ENCODE results near the gene DPH1. TPM values are rescaled to one million over a fixed set of nuclear protein-coding genes. Genes with fewer than 3 reads are reported as not detected.

DPH1 gene
- total RNA-seq, 1 experiment from 2014 or later: 14.4 TPM

DNA sequence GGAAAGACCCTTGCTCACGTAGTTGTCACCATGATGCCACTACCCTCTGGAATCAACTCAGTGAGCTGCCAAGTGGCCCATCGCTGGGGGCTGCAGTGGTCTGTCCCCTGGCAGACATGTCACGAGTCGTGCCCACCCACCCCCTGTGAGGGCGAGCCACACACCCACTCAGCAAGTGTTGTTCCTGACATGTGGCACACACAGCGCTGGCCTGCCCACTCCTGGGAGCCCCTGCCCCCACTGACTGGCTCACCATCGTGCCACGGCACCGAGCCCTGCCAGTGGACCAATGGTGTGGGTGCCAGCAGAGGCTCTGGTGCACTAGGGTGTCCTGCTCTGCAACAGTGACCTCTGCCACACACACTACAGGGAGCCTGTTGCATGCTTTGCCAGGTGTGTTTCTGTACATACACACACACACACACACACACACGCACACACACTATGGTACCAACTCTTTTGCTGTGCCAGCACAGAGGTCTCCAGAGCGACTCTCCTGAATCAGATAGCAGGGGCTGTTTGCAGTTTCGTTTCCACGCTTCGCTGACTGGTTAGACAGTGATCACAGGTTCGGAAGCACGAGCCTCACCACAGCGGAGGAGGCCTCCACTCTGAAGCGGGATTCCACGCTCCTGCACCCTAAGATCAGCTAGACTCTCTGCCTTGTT, 12.5 kb upstream of the DPH1 start:
- H3K27ac ChIP-seq: no peak overlapping the region
- no peaks in the 10 kb centered on the region for H3K9me3 ChIP-seq (replicated peaks)
- no peaks in the 10 kb centered on the region for H3K36me3 ChIP-seq
- H3K4me3 ChIP-seq: no peak overlapping the region
- peaks cover 13% of the 10 kb centered on the region for H3K27me3 ChIP-seq
- DNase-seq: no peak
- no peaks in the 10 kb centered on the region for H3K4me1 ChIP-seq

DNA sequence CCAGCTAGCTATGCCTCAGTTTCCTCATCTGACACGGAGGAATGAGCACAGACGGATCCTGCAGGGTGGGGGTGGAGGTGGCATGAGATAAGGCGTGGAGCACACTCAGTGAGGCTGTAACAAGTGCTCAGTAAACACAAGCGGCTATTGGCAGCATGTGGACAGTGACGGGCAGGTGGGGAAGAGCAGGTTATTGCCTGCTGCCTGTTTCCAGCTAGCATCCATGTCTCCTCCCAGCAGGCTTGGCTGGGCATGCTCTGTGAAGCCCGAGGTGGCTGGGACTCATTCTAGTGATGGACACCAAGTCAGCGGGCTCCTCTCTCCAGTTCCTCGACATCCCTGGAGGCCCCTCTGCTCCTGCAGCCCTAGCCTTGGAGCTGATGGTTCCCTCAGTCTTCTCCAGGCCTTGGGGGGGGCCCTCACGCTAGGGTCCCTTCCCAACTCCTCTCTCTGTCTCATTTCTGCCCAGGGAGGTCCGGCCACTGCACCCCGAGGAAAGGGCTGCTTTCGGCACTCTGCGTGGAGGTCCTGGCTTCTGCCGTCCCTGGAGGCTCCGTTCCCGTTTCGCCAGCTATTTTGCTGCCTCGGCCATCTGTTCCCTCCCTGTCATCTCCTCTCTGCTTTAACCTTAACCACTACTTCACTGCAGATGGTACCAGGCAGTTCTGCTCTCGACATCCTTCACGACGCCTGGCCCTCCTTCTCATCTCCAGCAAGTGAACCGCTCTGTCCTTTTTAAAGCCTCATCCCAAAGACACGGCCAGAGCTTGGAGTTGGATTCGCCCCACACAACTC, 11.0 kb upstream of the DPH1 start:
- no peaks in the 10 kb centered on the region for H3K36me3 ChIP-seq
- H3K4me3 ChIP-seq: no peak overlapping the region
- H3K4me1 ChIP-seq: no peaks in the 10 kb centered on the region; the same call in 1 of the 2 replicates
- DNase-seq: no peak
- H3K27ac ChIP-seq: no peak overlapping the region
- H3K27me3 ChIP-seq: peaks cover 13% of the 10 kb centered on the region
- H3K9me3 ChIP-seq (replicated peaks): no peaks in the 10 kb centered on the region

DNA sequence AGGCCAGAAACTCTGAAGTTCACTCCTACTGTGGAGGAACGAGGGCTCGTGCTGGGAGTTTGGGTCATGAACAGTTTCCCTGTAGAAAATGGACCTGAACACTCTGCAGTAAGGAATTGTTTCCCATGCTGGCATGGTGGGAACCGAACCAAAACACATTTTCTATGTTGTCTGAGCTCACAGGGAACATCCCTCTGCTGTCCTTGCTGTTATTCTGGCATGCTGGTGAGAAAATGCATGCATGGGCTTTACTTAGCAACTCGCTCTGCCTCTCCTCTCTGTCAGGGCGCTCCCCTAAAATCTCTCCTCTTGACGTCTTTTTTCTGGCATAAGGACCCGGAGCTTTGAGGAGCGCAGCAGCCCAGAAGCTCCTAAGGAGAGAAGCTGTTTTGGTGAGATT, 10.2 kb upstream of the DPH1 start:
- Histone ChIP-seq H3K4me1 (peaks cover 2% of the 10 kb centered on the region; the same call in 1 of the 2 replicates), H3K27me3 (peaks cover 13% of the 10 kb centered on the region), H3K9me3 (replicated peaks) (no peaks in the 10 kb centered on the region), H3K27ac (no peak overlapping the region), H3K4me3 (no peak overlapping the region), H3K36me3 (no peaks in the 10 kb centered on the region)
- DNase-seq: no peak

DNA sequence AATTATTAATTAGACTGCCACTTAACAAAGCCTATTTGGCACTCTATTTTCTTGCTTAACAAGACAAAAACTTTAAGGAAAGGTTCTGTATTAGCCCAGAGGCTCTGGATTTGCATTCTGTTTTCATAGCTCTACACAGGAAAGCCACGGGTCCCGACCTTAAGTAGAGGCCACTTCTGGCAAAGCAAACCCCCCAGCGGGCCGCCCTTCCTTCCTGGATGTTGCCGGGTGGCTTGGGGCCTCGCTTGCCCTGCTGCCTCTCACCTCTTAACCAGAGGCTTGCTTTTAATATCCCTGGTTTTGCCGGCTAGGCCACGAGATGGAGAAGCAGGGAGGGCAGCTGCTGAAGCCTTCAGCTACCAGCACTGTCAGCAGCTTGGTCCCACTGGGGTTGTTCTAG, 9.2 kb upstream of the DPH1 start:
- Histone ChIP-seq H3K27ac (no peak overlapping the region), H3K4me3 (no peak overlapping the region), H3K36me3 (no peaks in the 10 kb centered on the region), H3K9me3 (replicated peaks) (no peaks in the 10 kb centered on the region), H3K4me1 (peaks cover 5% of the 10 kb centered on the region; the same call in 1 of the 2 replicates), H3K27me3 (peaks cover 13% of the 10 kb centered on the region)
- DNase-seq: no peak

DNA sequence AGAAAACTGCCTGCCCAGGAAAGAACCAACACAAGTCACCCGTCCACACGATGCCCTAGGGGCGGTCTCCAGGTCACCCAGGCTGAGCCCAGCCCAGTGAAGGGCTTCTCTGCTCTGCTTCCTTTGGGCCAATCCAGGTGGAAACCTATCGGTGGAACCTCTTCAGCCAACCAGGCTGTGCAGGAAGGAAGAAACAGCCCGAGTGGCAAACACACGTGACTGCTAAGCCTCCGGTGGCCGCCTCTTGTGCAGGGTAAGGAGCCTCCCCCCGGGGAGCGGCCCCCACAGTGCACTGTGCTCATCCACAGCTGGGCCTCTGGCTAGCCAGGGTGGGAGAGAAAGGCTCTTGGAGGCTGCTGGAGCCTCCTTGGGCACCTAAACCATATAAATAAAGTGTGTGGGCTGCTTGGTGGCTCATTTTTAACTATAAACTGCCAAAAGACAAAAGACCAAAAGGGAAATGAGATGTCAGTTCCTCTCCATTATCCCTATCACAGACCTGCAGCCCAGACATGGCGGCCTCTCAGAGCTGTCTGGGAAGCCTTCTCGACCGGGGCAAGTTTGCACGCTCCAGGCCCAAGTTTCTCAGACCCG, 7.2 kb upstream of the DPH1 start:
- Histone ChIP-seq H3K4me3 (no peak overlapping the region), H3K27me3 (peaks cover 13% of the 10 kb centered on the region), H3K27ac (no peak overlapping the region), H3K9me3 (replicated peaks) (no peaks in the 10 kb centered on the region), H3K4me1 (peaks cover 7% of the 10 kb centered on the region; the same call in 1 of the 2 replicates), H3K36me3 (no peaks in the 10 kb centered on the region)
- DNase-seq: no peak

DNA sequence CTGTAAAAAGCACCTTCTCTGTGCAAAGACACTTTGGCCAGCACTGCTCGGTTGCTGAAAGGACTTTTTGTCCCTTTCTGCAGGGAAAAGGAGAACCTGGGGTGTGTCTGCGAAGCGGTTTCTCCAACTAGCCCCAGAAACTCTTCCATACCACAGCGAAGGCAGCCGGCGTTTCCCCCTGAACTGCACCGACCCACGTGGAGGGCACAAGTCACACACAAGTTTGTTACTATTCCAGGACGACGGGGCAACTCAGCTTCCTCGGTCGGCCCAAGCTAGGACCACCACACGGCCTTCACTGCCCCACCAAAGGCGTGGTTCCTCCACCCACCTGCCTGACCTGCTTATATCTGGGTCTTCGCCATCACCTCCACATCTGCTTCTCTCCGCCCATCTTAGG, 6.7 kb upstream of the DPH1 start:
- no peak overlapping the region for H3K27ac ChIP-seq
- peaks cover 17% of the 10 kb centered on the region for H3K27me3 ChIP-seq
- H3K9me3 ChIP-seq (replicated peaks): no peaks in the 10 kb centered on the region
- H3K4me3 ChIP-seq: no peak overlapping the region
- H3K4me1 ChIP-seq: peaks cover 7% of the 10 kb centered on the region; the same call in 1 of the 2 replicates
- no peaks in the 10 kb centered on the region for H3K36me3 ChIP-seq
- DNase-seq: no peak

DNA sequence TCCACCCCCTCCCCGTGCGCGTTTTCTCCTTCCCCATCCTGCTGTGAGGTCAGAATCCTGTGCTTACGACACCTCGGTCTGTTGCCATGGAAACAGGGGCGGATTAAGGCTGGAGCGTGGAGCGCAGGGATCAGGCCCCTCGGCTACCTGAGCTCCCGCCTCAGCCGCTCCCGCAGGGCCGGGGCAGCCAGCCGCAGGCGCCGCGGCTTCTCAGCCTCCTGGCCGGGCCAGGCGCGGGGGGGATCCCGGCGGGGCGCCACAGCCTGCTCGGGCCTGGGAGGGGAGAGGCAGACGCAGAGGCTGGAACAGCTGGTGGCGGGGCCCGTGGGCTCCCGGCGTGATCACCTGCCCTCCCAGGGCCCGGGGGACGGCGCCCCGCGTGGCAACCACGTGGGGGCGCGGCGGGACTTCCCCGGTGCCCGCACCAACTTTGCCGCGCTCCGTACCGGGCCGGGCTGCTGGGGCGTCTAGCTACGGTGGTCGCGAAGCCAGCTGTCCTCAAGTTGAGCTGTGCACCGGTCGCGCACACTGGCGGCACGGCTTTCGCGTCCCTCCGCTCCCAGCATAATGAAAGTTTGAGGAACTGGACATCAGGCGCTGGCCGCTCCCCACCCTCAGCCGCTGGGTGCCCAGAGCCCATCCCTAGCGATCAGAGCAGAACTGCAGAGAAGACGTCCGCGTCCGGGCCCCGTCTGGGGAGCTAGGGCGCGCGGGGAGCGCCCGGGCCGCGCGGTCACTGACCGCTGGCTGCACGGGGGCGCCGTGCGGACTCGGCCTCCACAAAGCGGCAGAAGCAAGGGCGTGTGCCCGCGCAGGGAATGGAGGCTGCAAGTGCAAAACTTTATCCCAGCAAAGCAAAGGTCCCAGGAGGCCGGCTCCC, 6.0 kb upstream of the DPH1 start:
- Histone ChIP-seq H3K4me3 (peak overlapping the region; percentile 28), H3K4me1 (peaks cover 7% of the 10 kb centered on the region; the same call in 1 of the 2 replicates), H3K36me3 (no peaks in the 10 kb centered on the region), H3K27me3 (peaks cover 17% of the 10 kb centered on the region), H3K27ac (no peak overlapping the region), H3K9me3 (replicated peaks) (no peaks in the 10 kb centered on the region)
- peak; percentile 57 to 62 for DNase-seq

DNA sequence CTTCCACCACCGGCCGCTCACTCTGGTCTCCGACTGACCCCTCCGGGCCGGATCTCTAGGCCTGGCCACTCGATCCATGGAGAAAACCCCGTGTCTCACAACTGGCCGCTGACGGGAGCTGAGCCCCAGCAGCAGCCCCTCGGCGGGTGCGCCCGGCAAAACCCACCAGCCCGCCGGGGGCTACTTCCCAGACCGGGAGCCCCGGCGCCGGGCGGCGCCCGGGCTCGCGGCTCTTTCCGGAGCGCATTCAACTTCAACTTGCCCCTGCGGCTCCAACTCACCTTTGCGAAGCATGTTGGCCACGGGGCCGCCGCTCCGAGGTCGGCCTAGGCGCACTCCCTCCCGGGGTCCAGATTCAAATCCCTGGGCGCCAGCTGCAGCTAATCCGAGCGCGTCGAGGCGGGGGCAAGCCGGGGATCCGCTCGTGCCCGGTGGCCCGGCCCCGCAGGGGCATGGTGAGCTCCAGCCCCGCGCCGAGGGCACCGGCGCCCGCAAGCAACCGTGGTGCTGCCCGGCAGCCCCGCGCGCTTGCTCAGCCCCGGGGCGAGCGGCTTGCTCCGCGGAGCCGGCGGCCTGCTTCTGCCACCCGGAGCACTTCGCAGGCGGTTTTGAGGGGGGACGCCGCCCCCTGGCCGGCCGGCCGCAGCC, 5.3 kb upstream of the DPH1 start:
- Histone ChIP-seq H3K9me3 (replicated peaks) (no peaks in the 10 kb centered on the region), H3K27me3 (peaks cover 13% of the 10 kb centered on the region), H3K36me3 (no peaks in the 10 kb centered on the region), H3K4me3 (peak overlapping the region; percentile 48), H3K27ac (no peak overlapping the region), H3K4me1 (peaks cover 7% of the 10 kb centered on the region; the same call in 1 of the 2 replicates)
- no peak for DNase-seq

DNA sequence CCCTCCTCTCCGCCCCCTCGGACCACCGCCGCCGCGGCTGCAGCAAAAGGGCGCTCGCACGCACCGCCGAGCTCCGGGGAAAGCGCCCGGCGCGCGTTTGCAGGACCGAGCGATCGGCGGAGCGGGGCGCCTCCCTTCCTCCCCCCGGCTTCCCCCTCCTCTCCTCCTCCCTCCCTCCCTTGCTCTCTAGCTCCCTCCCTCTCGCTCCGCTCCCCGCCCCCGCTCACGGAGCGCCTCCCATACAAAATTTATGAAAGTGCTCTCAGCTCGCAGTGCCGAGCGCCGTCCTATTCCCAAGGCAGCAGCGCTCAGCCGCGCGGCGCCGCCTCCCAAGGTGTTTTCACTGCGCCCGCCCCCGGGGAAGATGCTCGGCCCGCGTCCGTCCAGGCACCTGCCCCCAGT, 4.7 kb upstream of the DPH1 start, which contains the start of gene RTN4RL1:
TSS of gene RTN4RL1 (minus strand) at position 115 of the 402 bp plus-strand sequence. CDS start 469 bp downstream, outside the sequence.
- H3K4me1 ChIP-seq: peaks cover 7% of the 10 kb centered on the region; the same call in 1 of the 2 replicates
- H3K9me3 ChIP-seq (replicated peaks): no peaks in the 10 kb centered on the region

DNA sequence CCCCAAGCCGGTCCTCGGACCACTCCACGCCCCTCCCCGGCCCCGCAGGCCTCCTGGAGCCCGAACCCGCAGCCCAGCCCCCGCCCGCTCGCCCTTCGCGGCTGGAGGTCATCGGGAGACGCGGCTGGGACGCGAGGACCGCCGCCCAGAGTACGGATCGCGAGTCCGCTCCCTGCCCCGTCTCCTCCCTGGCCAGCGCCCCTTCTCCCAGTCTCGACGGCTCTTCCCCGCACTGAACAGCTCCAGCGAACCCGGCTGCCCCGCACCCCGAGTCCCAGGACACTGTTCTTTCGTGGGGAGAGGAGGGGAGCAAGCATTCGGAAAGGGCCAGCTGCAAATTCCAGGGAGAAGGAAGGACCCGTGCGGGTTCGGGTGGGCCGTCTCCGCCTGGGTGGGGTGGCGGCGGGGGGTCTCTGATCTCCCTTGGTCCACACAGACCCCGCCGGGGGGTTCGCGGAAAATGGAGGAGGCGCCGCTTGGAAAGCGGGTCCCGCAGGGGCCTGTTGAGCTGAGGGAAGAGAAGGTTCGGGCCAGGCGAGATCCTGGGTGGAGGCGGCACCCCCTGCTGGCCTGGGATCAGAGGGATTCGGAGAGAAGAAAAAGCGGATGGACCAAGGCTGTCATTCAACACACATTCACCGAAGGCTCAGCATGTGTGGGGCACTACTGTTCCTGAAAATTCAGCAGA, 4.2 kb upstream of the DPH1 start:
- no peaks in the 10 kb centered on the region for H3K36me3 ChIP-seq
- DNase-seq: peak; percentile 65 to 69
- H3K9me3 ChIP-seq (replicated peaks): no peaks in the 10 kb centered on the region
- H3K27ac ChIP-seq: no peak overlapping the region
- H3K4me1 ChIP-seq: peaks cover 7% of the 10 kb centered on the region; the same call in 1 of the 2 replicates
- H3K27me3 ChIP-seq: peaks cover 6% of the 10 kb centered on the region; the same call in 1 of the 2 replicates
- H3K4me3 ChIP-seq: peak overlapping the region; percentile 48

More for the DNA sequence above, 4.7 kb upstream of the DPH1 start, which contains the start of gene RTN4RL1:
- H3K27ac ChIP-seq: no peak within 1 kb of the TSS
- peak; percentile 49 to 57 for DNase-seq
- peaks cover 11% of the 10 kb centered on the region; the same call in 1 of the 2 replicates for H3K27me3 ChIP-seq
- H3K36me3 ChIP-seq: no peaks in the 10 kb centered on the region
- H3K4me3 ChIP-seq: peak within 1 kb of the TSS; percentile 48

DNA sequence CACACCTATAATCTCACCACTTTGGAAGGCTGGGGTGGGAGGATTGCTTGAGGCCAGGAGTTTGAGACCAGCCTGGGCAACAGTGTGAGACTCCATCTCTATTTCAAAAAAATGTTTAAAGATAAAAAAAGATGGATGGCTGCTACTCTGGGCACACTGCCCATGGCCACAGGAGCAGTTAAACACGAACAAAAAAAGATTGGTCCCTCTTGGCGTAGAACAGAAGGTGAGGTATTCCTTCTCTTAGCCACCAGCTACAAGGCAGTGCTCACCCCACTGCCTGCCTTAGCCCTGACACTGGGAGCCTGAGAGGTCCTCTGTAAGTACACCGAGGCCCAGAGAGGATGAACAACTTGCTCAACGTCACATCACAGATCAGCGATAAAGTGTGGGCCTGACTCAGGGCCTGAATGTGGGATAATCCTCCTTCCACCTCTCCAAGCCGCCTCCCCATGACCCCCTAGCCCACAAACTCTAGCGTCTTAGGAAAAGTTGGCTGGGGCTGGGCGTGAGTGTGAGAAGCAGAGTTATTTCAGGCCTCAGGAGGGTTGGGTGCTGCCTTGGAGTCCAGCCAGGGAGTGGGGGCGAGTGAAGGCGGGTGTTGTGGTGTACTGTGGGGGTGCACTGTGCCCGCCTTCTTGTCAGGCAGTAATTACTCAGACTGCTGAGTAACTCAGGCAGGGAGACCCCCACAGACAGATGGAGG, 2.3 kb upstream of the DPH1 start:
- Histone ChIP-seq H3K27ac (no peak overlapping the region), H3K4me3 (no peak overlapping the region), H3K9me3 (replicated peaks) (no peaks in the 10 kb centered on the region), H3K36me3 (no peaks in the 10 kb centered on the region), H3K4me1 (peaks cover 7% of the 10 kb centered on the region; the same call in 1 of the 2 replicates), H3K27me3 (peaks cover 4% of the 10 kb centered on the region; the same call in 1 of the 2 replicates)
- DNase-seq: no peak

DNA sequence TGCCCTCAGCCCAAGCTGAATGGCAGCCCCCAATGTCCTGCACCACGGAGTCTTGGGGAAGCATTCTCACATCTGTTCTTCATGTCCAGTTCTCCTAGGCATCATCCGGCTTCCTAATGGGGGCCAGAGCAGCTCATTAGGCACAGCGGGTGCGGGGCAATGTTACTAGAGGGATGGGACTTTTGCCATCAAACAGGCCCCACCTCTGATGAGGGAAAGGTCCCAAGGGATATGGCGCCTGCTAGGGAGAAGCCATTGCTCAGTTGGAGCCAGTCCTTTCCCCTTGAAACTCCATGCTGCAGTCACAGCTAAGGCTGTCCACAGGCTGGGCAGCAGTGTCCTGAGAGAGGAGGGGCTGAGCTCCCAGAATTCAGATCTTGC, 1.7 kb upstream of the DPH1 start:
- Histone ChIP-seq H3K4me3 (no peak overlapping the region), H3K4me1 (peaks cover 7% of the 10 kb centered on the region; the same call in 1 of the 2 replicates), H3K27me3 (peaks cover 4% of the 10 kb centered on the region; the same call in 1 of the 2 replicates), H3K36me3 (no peaks in the 10 kb centered on the region), H3K9me3 (replicated peaks) (no peaks in the 10 kb centered on the region), H3K27ac (no peak overlapping the region)
- no peak for DNase-seq

DNA sequence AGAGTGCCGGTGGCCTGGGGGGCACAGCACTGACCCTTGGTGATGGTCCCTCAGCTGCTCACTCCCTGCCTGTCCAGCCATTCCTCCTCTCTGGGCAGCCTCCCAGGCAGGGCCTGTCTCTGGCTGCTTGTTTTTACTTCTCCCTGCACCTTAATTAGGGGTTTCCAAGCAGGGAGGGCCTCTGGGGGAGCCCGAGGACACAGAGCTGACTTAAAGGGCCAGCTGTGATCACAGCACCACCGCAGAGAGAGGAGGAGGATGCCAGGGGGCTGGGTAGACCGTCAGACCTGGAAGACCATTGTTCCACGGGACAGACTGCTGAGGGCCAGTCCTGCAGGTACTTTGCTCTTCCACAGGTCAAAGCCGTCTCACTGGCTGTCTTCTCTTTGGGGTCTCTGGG, 1.2 kb upstream of the DPH1 start:
- Histone ChIP-seq H3K36me3 (no peaks in the 10 kb centered on the region), H3K27me3 (peaks cover 4% of the 10 kb centered on the region; the same call in 1 of the 2 replicates), H3K4me3 (no peak overlapping the region), H3K9me3 (replicated peaks) (no peaks in the 10 kb centered on the region), H3K27ac (no peak overlapping the region), H3K4me1 (peaks cover 7% of the 10 kb centered on the region; the same call in 1 of the 2 replicates)
- peak in 1 of 2 experiments; percentile 42 for DNase-seq

Measured in SJCRH30 (cell line).